HG03097 (cell line): ENCODE measurements around the gene CFAP210.

ENCODE experiments used
- ATAC-seq: cut with Tn5 transposase; IDR thresholded peaks from one replicate; pipeline ENCODE4 v1.9.1; 2021; ENCODE audit not compliant: unreplicated experiment, low FRiP score

CFAP210 gene

GRCh38 chr2:169694113-169694893 lies at the start of gene CFAP210, which contains the start of gene PHOSPHO2:
CFAP210 (minus strand) TSS chr2:169694405; CDS start chr2:169694327, 78 bp downstream.
PHOSPHO2 (plus strand) TSS chr2:169694469; CDS start chr2:169700972, 6,503 bp downstream.
- peak; percentile 95 for ATAC-seq

- ATAC-seq = no peak
Measured at GRCh38 chr2:169743549-169743948, 49.3 kb upstream of the CFAP210 start.

GRCh38 chr2:169739351-169739750 lies 45.1 kb upstream of the CFAP210 start:
- ATAC-seq = no peak

GRCh38 chr2:169738566-169739229 lies 44.5 kb upstream of the CFAP210 start:
- ATAC-seq = no peak

- ATAC-seq = no peak
Measured at GRCh38 chr2:169736902-169737301, 42.7 kb upstream of the CFAP210 start.

- ATAC-seq = no peak
Measured at GRCh38 chr2:169735623-169736022, 41.4 kb upstream of the CFAP210 start.

GRCh38 chr2:169734169-169734847 lies 40.1 kb upstream of the CFAP210 start:
- no peak for ATAC-seq

- ATAC-seq = no peak
Measured at GRCh38 chr2:169732583-169733358, 38.6 kb upstream of the CFAP210 start.

- no peak for ATAC-seq
Measured at GRCh38 chr2:169732075-169732474, 37.9 kb upstream of the CFAP210 start.

- no peak for ATAC-seq
Measured at GRCh38 chr2:169729274-169729605, 35.0 kb upstream of the CFAP210 start.

- ATAC-seq = no peak
Measured at GRCh38 chr2:169727065-169727464, 32.9 kb upstream of the CFAP210 start.

GRCh38 chr2:169721016-169721415 lies 26.8 kb upstream of the CFAP210 start:
- no peak for ATAC-seq

- no peak for ATAC-seq
Measured at GRCh38 chr2:169718930-169719504, 24.8 kb upstream of the CFAP210 start.

- no peak for ATAC-seq
Measured at GRCh38 chr2:169717691-169718063, 23.5 kb upstream of the CFAP210 start.

- ATAC-seq = no peak
Measured at GRCh38 chr2:169716938-169717690, 22.9 kb upstream of the CFAP210 start.

- no peak for ATAC-seq
Measured at GRCh38 chr2:169716238-169716886, 22.2 kb upstream of the CFAP210 start.

- no peak for ATAC-seq
Measured at GRCh38 chr2:169715379-169716237, 21.4 kb upstream of the CFAP210 start.

- no peak for ATAC-seq
Measured at GRCh38 chr2:169714699-169715098, 20.5 kb upstream of the CFAP210 start.
